GM19463 (cell line): ENCODE measurements around the gene TSC1.
"Not testable (repeated sequence)": the region's sequence is repeated elsewhere in the genome, so short reads cannot be mapped to it uniquely, and the experiment has no call there.

ENCODE experiments used
- ATAC-seq: cut with Tn5 transposase; IDR thresholded peaks from one replicate; pipeline ENCODE4 v1.9.1; 2021; ENCODE audit warnings: mild to moderate bottlenecking, moderate library complexity; ENCODE audit not compliant: unreplicated experiment

Gene TSC1

GRCh38 chr9:132978112-132978450 is 33.7 kb upstream of the TSC1 start:
- no peak for ATAC-seq

GRCh38 chr9:132976571-132976970 is 32.2 kb upstream of the TSC1 start:
- no peak for ATAC-seq

GRCh38 chr9:132975961-132976360 is 31.5 kb upstream of the TSC1 start:
- ATAC-seq, result no peak

- no peak for ATAC-seq
Observed at GRCh38 chr9:132973713-132974112, 29.3 kb upstream of the TSC1 start.

- ATAC-seq, result no peak
Observed at GRCh38 chr9:132973166-132973565, 28.8 kb upstream of the TSC1 start.

DNA sequence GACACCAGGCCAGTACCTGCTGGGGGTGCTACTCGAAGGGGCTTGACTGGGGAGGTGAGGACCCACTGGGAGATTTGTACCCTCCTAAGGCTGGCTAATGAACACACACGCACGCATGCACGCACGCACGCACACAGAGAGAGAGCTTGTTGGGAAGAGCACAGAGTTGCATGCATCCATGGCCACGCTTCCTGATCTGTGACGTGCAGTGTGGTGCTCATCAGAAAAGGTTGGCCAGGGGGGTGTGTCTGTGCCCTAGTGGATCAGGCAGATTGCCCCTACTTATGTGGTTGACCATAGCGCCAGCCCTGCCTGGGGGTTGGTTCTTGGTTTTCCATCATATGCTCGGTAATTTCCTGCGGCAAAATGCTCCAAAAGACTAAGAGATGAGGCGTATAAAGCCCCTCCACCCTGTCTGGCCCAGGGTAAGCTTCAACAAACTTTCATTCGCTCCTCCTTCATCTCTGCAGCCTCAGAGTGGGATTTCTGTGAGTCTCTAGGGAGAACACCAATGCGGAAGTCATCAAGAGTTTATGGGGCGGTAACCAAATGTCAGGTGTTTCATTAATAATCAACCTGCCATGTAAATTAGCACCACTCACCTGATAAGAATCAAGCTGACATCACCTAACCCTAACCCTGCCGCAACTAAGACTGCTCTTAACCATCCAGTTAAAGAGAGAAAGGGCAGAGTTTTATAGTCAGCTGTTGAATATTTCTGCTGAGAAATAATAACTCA is 26.1 kb upstream of the TSC1 start:
- ATAC-seq, result no peak

- ATAC-seq, result no peak
Observed at GRCh38 chr9:132969783-132970182, 25.4 kb upstream of the TSC1 start.

DNA sequence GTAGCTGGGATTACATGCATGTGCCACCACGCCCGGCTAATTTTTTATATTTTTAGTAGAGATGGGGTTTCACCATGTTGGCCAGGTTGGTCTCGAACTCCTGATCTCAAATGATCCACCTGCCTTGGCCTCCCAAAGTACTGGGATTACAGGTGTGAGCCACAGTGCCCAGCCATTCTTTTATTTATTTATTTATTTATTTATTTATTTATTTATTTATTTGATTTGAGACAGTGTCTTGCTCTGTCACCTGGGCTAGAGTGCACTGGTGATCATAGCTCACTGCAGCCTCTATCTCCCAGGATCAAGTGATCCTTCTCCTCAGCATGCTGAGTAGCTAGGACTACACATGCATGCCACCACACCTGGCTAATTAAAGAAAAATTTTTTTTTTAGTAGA is 23.5 kb upstream of the TSC1 start:
- ATAC-seq, result not testable (repeated sequence)

DNA sequence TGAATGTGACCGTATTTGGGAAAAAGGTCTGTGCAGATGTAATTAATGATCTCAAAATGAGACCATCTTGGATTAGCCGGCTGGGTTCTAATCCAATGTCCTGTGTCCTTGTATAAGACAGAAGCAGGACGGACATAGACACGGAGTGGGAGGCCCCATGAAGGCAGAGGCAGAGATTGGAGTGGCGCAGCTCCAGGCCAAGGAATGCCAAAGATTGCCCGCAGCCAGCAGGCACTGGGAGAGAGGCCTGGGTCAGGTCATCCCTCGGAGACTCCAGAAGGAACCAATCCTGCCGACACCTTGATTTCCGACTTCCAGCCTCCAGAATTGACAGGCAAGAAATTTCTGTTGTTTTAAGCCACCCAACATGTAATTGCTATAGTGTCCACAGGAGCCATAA is 21.1 kb upstream of the TSC1 start:
- no peak for ATAC-seq

- no peak for ATAC-seq
Observed at GRCh38 chr9:132961002-132961401, 16.6 kb upstream of the TSC1 start.

DNA sequence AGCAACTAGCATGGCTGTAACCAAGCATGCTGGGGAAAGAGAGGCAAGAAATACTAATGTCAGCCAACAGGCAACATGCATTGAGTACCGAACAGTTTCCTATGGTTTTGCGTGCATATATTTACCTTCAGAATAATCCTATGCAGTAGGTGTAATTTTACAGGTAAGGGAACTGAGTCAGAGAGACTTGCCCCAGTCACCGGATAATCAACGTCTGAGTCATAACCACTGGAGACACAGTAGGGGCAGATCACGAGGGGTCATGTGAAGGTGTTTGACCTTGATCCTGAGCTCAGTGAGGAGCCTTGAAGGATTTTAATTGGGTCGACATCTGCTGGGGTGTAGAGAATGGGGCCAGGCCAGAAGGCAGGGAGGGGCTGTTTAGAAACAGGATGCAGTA is 13.4 kb upstream of the TSC1 start:
- ATAC-seq, result no peak

DNA sequence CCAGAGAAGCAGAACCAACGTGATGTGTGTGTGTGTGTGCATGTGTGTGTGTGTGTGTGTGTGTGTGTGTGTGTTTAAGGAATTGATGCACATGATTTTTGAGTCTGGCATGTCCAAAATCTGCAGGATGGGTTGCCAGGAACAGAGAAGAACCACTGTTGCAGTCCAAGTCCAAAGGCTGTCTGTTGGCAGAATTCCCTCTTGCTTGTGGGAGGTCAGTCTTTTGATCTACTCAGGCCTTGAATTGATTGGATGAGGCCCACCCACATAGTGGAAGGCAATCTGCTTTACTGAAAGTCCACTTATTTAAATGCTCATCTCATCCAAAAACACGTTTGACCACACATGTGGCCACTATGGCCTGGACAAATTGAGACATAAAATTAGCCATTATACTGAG is 11.4 kb upstream of the TSC1 start:
- ATAC-seq, result no peak

DNA sequence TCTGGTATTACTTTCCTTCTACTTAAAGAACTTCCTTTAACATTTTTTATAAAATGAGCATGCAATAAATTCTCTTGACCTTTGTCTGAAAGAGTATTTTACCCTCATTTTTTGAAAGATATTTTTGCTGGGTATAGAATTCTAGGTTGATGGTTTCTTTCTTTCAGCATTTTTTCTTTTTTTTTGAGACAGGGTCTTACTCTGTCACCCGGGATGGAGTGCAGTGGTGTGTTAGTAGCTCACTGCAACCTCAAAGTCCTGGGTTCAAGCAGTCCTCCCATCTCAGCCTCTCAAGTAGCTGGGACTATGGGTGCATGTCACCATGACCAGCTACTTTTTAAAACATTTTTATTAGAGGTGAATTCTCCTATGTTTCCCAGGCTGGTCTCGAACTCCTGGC is 10.7 kb upstream of the TSC1 start:
- ATAC-seq, result no peak

DNA sequence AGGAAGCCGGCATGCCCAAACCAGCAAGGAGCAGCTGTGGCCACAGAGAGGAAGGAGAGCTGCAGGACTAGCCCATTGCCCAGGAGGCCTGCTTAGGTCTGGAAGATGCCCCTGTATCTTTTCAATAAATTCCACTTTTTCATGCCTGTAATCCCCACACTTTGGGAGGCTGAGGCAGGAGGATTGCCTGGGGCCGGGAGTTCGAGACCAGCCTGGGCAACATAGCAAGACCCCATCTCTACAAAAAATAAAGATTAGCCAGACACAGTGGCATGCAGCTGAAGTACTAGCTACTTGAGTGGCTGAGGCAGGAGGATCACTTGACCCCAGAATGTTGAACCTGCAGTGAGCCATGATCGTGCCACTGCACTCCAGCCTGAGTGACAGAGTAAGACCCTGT is 5.3 kb upstream of the TSC1 start:
- no peak for ATAC-seq

DNA sequence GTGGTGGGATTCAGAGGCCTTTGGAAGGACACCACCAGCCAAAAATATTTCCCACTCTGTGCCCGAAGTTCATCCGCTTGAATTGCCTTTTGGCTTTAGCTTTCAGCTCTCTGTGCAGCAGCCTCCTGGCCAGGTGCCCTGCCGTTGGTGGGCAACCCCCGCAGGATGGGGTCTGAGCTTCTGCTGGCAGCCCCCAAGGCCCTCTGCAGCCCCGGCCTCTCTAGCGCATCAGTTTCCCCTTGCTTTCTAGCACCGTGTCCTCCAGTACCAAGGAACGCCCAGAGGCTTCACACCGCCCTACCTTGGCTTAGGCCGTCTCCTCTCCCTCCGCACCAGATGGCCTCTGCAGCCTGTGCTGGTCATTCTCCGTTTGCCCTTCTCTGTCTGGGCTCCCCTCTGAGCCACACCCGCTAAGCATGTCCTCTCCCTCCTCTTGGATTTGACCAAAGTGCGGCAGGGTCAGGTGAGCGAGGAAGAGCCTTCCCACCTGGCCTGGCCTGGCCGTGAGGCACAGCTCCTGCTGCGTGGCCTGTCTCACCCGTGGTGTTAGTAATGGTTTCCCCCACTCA is 4.2 kb upstream of the TSC1 start:
- ATAC-seq, result no peak

- ATAC-seq, result no peak
Observed at GRCh38 chr9:132947756-132948155, 3.3 kb upstream of the TSC1 start.

GRCh38 chr9:132946631-132947295 is 2.3 kb upstream of the TSC1 start:
- ATAC-seq, result no peak

DNA sequence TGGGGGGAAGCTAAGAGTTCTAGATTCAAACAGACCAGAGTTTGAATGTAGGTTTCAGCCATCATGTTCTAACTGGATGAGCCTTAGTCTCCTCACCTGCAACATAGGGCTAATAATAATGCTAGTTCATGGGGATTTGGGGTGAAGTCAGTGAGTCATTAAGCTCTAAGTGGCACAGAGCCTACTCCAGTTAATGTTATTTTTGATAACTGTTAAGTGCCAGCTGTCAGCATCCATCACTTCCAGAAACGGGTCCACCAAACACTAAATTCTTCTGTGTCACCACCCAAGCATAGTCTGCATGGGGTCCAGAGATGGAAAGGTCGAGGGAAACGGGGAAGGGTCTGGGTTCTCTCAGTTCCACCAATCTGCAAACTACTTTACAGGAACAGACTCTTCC is 1.8 kb upstream of the TSC1 start:
- ATAC-seq, result no peak

DNA sequence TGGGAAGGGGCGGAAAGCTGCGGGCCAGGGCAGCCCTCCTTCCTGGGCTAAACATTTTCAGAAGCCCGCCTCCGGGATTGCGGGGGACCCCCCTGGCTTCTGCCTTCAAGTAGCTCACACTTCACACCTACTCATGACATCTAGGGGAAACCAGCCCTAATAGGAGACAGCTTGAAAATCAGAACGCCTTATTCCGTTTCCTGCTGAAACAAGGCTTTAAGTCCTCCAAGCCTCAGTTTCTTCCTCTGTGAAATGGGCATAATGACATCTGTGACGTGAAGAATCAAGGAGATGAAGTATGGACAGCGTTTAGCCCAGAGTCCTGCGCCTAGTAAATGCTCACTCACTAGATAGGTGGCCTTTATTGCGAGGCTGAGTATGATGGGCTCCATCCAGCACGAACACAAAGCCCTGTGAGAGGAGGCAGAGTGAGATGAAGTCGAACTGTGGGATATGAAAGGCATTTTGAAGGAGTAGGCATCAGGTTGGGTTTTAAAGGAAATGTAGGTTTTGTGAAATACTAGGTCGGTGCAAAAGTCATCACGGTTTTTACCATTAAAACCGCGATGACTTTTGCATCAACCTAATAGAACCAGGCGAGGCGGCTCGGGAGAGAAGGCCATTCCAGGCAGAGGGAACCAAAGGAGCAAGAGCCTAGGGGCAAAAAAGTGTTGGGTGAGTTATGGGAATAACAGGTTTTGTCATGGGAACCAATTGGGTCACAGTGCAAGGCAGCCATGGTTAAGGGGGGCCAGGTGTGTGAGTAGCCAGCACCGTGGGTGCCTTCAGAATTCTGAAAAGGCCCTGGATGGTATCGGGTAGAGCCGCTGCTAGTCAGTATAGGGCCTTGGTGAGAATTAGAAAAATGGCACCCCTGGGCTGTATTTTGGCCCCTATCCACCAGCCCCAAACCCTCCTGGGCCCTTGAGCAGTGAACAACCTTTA is 1.0 kb upstream of the TSC1 start:
- ATAC-seq, result no peak

DNA sequence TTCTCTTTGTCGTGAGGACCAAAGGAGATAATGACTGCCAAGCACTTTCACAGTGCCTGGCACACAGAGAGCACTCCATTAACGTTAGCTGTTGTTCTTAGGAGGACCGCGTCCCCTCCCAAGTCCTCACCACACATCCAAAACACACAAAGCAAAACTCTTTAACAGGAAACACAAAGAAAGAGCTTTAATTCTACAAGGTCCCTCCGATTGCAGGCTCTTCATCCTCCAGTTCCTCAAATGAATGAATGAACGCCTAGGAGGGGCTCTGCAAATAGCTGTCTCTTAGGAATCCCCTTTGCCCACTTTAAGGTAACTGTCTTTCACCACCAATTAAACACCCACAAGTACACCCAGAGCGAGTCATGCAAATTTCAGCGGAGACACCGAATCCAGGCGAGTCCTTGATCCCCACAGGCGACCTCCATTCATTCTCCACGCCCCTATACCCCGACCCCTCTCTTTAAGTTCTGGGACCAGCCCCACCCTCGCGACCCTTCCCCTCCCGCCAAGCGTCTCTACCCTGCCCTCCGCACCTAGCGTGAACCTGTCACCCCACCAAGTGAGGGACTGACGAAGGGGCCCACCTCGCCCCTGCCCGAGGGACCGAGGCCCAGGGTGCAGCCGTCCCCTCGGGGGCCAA is 644 bp downstream of the TSC1 start:
- ATAC-seq, result no peak
